Right renal cortex interstitium (tissue), 3 donors: ENCODE data around the gene MMS22L. TPM values are rescaled to one million over a fixed set of nuclear protein-coding genes. Genes with fewer than 3 reads are reported as not detected.

Experiments
- DNase-seq, 3 donors: peaks; one replicate each; pipeline ENCODE4 v3.0.0-alpha.2; 2013; ENCODE audit warnings: low read depth in 3 of 3, low spot score in 2 of 3
- polyA plus RNA-seq, 3 donors: library from polyadenylated mRNA; unstranded; fragments of 120-200 nt; gene quantifications; one replicate each; pipeline ENCODE4 v1.2.1, GENCODE V29; 2013; ENCODE audit not compliant: insufficient read length in 3 of 3

MMS22L gene, protein sequence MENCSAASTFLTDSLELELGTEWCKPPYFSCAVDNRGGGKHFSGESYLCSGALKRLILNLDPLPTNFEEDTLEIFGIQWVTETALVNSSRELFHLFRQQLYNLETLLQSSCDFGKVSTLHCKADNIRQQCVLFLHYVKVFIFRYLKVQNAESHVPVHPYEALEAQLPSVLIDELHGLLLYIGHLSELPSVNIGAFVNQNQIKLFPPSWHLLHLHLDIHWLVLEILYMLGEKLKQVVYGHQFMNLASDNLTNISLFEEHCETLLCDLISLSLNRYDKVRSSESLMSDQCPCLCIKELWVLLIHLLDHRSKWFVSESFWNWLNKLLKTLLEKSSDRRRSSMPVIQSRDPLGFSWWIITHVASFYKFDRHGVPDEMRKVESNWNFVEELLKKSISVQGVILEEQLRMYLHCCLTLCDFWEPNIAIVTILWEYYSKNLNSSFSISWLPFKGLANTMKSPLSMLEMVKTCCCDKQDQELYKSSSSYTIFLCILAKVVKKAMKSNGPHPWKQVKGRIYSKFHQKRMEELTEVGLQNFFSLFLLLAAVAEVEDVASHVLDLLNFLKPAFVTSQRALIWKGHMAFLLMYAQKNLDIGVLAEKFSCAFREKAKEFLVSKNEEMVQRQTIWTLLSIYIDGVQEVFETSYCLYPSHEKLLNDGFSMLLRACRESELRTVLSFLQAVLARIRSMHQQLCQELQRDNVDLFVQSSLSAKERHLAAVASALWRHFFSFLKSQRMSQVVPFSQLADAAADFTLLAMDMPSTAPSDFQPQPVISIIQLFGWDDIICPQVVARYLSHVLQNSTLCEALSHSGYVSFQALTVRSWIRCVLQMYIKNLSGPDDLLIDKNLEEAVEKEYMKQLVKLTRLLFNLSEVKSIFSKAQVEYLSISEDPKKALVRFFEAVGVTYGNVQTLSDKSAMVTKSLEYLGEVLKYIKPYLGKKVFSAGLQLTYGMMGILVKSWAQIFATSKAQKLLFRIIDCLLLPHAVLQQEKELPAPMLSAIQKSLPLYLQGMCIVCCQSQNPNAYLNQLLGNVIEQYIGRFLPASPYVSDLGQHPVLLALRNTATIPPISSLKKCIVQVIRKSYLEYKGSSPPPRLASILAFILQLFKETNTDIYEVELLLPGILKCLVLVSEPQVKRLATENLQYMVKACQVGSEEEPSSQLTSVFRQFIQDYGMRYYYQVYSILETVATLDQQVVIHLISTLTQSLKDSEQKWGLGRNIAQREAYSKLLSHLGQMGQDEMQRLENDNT
- 10 to 100 TPM; 10.5 to 12.7 (median 11.7) TPM for polyA plus RNA-seq

DNA sequence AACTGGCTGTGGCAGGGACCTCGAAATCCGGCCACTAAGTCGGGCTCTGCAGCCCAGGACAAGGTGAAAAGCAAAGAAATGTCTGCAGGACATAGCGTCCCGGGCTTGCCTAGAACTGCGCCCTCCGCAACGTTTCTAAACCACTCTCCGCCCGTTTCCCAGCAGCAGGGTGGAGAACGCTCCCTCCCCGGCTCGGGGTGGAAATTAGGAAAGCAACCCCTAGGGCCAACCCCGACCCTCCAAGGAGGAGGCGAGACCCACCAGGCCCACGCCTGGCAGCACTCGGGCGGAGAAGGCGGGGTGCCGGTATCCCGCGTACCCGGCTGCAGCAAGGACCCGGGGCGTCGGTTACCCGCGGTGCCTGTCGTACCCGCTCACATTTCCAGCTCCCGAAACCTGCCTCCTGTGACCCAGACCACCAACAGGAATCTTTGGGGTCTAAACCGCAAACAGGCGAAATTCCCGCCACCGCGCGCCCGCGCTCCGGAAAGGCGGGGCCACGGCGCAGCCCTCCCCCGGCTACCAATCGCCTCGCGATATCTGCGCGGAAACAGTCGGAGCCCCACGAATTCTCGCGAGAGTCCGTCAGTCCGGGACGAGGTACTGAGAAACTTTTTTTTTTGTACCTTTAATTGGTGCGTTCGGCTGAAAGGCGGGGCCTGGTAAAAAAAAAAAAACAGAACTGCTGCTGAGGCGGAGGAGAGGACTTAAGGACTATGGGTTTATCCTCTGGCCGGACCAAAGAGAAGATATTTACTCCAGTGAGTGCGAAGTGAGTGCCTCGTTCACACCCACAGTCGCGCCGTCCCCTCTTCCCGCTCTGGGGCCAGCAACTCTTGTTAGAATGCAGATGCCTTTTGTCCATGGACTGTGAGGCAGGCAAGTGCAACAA lies at the start of gene MMS22L:
Gene MMS22L, minus strand, starts transcription at position 491 of the 892 bp plus-strand sequence. CDS start 739 bp downstream, outside the sequence.
- peak; percentile 89 to 96 (median 93) for DNase-seq

- no peak for DNase-seq
Observed at GRCh38 chr6:97322811-97323210, 39.8 kb upstream of the MMS22L start.

- no peak for DNase-seq
Observed at GRCh38 chr6:97322226-97322625, 39.2 kb upstream of the MMS22L start.

- no peak for DNase-seq
Observed at GRCh38 chr6:97316978-97317377, 34.0 kb upstream of the MMS22L start.

DNA sequence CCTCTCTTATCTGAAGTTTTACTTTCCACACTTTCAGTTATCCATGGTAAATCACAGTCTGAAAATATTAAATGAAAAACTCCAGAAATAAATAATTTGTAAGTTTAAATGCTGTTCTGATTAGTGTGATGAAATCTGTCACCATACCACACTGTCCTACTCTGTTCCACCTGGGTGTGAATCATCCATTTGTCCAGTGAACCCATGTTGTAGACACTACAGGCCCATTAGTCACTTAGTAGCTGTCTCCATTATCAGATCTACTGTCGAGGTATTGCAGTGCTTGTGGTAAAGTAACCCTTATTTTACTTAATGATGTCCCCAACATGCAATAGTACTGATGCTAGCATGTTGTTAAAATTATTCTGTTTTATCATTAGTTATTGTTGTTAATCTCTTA lies 29.2 kb upstream of the MMS22L start:
- DNase-seq: no peak

DNA sequence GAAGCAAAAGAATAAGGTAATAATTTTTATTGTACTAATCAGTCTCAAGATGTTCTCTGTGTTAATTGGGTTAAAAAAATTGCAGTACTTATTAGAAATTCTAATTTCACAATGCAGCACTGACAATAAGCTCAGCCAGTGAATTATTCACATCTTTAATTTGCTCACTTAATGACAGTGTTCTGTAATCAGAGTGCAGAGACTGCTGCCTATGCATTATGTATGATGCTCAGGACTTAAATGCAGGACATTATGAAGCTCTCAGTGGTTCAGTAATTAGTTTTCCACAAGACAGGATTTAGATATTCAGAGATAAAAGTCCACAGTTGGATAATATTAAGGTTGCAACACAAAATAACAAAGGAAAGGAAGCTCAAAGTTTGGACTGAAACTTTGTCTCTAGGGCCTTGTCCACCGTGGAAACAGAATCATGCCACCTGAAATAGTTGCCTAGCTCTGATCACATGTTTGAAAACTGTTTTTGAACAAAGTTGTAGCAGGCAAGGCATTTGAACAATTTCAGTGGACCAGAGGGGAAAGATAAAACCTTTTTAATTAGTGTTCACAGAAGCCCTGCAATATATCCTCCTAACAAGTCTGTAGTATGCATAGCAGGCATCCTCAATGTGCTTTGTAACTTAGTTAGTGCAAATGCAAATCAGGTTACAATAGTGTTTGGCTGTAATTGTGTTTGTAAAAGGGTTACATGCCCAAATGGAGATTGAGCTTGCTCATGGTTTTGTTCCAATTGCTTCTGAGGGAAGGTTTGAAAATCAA lies 23.7 kb upstream of the MMS22L start:
- DNase-seq: no peak

- DNase-seq: no peak
Observed at GRCh38 chr6:97305414-97306066, 22.5 kb upstream of the MMS22L start.

GRCh38 chr6:97304701-97305100 lies 21.7 kb upstream of the MMS22L start:
- no peak for DNase-seq

GRCh38 chr6:97294451-97294850 lies 11.4 kb upstream of the MMS22L start:
- DNase-seq: no peak

GRCh38 chr6:97293198-97293696 lies 10.2 kb upstream of the MMS22L start:
- no peak for DNase-seq

- no peak for DNase-seq
Observed at GRCh38 chr6:97292671-97293070, 9.7 kb upstream of the MMS22L start.

GRCh38 chr6:97291896-97292295 lies 8.9 kb upstream of the MMS22L start:
- DNase-seq: no peak

DNA sequence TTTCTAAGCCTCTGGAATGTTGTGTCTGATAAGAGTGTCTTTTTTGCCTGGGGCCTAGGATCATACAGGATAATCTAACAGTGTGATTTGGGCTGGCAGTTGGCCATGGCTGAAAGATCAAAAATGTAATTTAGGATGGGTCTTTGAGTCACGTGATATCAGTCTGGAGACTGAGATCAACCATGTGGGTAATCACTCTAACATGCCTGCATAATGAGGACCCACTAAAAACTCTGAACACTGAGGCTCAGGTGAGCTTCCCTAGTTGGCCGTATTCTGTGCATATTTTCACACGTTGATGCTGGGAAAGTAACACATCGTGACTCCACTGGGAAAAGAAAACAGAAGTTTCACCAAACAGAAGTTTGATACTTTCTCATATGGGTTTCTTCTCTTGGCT lies 6.3 kb upstream of the MMS22L start:
- DNase-seq: no peak

DNA sequence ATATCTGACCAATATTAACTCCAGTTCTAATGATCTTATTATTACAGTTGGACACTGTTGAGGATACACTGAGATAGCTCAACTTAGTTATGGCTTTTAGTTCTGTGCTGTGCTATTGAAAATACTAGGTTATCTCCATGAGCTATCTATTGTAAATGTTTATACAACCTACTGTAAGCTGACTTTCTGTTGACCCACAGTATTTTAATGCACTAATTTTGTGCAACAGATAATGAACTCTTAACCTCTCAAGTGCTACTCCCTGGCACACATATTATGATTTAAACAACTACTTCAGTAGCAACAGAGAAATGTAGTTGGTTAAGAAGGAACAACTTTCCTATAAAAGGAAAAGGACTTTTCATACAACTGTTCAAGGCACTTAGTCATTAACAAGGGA lies 5.2 kb upstream of the MMS22L start:
- DNase-seq: no peak

DNA sequence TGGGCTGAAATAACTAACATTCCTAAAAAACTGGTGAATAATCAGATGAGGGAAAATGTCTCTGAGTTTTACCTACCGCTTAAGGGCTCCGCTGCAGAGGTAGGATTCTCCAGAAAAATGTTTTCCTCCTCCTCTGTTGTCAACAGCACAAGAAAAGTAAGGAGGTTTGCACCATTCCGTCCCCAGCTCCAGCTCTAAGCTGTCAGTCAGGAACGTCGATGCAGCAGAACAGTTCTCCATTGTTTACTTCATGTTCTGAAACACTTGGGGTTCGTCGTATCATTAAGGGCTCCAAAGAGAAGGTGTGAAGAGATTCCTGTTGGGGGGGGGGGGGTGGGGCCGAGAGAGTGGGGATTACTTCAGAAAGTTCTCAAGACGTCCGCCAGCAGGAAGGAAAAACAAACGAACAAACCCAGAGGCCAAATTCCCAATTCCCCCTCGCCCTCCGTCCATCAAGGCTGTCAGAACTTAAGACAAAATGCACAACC lies 734 bp downstream of the MMS22L start:
- peak in 1 of 3 donors; percentile 1 for DNase-seq

DNA sequence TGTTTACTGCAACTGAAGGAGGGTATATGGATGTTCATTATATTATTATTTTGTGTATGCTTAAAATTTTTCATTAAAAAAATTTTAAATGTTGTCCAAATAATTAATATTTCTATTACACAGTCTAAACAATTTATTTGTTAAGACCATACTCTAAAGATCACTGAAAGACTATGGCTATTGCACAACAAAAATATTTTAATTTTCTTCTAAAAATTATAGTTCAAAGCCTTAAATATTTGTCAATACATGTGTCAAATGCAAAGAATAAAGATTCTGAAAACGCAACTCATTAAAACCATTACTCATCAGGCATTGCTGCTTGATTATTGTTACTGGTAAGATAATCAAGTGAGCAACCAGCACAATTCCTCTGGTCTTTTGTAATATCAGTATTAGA lies 2.2 kb downstream of the MMS22L start:
- no peak for DNase-seq

DNA sequence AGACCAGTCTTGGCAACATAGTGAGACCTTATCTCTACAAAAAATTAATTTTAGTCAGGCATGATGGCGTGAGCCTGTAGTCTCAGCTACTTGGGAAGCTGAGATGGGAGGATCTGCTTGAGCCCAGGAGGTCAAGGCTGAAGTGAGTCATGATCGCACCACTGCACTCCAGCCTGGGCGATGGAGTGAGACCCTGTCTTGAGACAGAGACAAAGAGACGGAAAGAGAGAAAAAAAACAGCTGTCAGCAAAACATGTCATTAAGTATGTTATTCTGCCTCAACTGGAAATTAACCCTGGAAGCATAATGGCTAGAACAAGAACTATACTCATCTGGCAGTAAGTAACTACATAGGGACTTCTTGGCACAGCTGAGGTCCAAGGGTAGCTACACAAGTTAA lies 7.2 kb downstream of the MMS22L start:
- no peak for DNase-seq

DNA sequence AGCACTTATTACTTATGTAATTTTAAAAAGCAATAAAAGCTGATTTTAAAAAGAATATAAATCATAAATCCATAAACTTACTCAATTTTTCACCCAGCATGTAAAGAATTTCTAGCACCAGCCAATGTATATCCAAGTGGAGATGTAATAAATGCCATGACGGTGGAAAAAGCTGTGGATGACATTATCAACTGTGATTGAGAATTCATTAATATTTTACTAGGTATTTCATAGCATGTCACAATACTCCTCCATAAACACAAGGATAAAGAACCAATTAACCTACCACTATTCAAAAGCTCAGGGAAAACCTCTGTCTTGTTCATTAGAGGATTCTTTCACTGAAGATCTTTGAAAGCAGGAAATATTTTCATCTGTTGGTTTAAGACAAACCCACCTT lies 13.2 kb downstream of the MMS22L start:
- no peak for DNase-seq
